K562 (cell line): ENCODE data around the gene HOXD9. TPM values are rescaled to one million over a fixed set of nuclear protein-coding genes. Genes with fewer than 3 reads are reported as not detected.

Experiments
- ATAC-seq: fragments of 200-7000 bp; cut with Tn5 transposase; 3 replicates; pipeline ENCODE4 v1.9.1; 2020; ENCODE audit warnings: moderate library complexity
- BruUV-seq: library from RNA; stranded (reverse); fragments of 400-500 nt; replicated peaks from 2 replicates; lab custom pipeline; 2021; lab: Mats Ljungman, UMichigan
- CTCF ChIA-PET: fragments of 300-600 bp; formaldehyde crosslinking; extraction: SDS; loops from one replicate; lab custom pipeline; 2021; ENCODE audit warnings: low intra/inter-chr PET ratio; lab: Yijun Ruan, JAX
- POLR2A ChIA-PET: fragments of 300-600, 350-650 bp; sonication (Branson Sonifier 250); formaldehyde crosslinking; extraction: SDS; loops from one replicate; lab custom pipeline; 2021; ENCODE audit warnings: antibody characterized with exemption, inconsistent platforms; lab: Yijun Ruan, JAX
- DNase-seq, 4 experiments: peaks; one replicate each; pipeline versions ENCODE4 v3.0.0 to v3.0.0-alpha.2; 2011 to 2018; ENCODE audit warnings: low spot score in 3 of 4, mixed read lengths in 3 of 4; ENCODE audit errors: extremely low read depth in 1 of 4
- FAIRE-seq: peaks from 2 replicates; lab custom pipeline; 2011; peaks lifted over from hg19 to GRCh38; lab: Jason Lieb, UNC
- H2AFZ ChIP-seq: 2 replicates; pipeline ENCODE4 v1.6.0; 2011; ENCODE audit warnings: low read depth, low read length, control low read depth, inconsistent platforms
- H3K27ac ChIP-seq: fragments of 200-600 bp; 3 replicates; pipeline ENCODE4 v1.8.0; 2011; ENCODE audit warnings: low read depth, mild to moderate bottlenecking, control low read depth, inconsistent platforms, low read length, moderate library complexity, mixed read lengths; ENCODE audit errors: extremely low read depth
- H3K27me3 ChIP-seq, 2 experiments: fragments of 300-600 bp in 1 of 2; 2 replicates in 1 of 2; 3 replicates in 1 of 2; pipeline versions ENCODE4 v1.6.0 to v1.8.0; 2011; ENCODE audit warnings: inconsistent platforms in 2 of 2, low read length in 2 of 2, mild to moderate bottlenecking in 1 of 2, mixed read lengths in 1 of 2, moderate library complexity in 1 of 2; ENCODE audit not compliant: control insufficient read depth in 2 of 2, insufficient read depth in 2 of 2
- H3K36me3 ChIP-seq: fragments of 300-600 bp; 3 replicates; pipeline ENCODE4 v1.8.0; 2011; ENCODE audit warnings: mild to moderate bottlenecking, low read length, inconsistent platforms; ENCODE audit not compliant: control insufficient read depth, insufficient read depth
- H3K4me1 ChIP-seq, 2 experiments: fragments of 200-600 bp in 1 of 2; replicated peaks in 1 of 2; 2 replicates in 1 of 2; 3 replicates in 1 of 2; pipeline versions ENCODE4 v1.5.1 to v1.8.0; 2011; ENCODE audit warnings: inconsistent platforms in 2 of 2, low read length in 2 of 2, mild to moderate bottlenecking in 1 of 2, mixed read lengths in 1 of 2, moderate library complexity in 1 of 2; ENCODE audit not compliant: control insufficient read depth in 2 of 2, insufficient read depth in 2 of 2
- H3K4me2 ChIP-seq: 2 replicates; pipeline ENCODE4 v1.6.1; 2011; ENCODE audit warnings: low read length, control low read depth, inconsistent platforms, mixed read lengths; ENCODE audit not compliant: insufficient read depth
- H3K4me3 ChIP-seq: fragments of 200-600 bp; sonication (generic), shearing (Covaris generic); 2 replicates; pipeline ENCODE4 v1.5.1; 2016; ENCODE audit warnings: control low read depth, inconsistent platforms
- H3K79me2 ChIP-seq: fragments of 200-600 bp; 3 replicates; pipeline ENCODE4 v1.8.0; 2011; ENCODE audit warnings: low read length, inconsistent platforms; ENCODE audit not compliant: control insufficient read depth, insufficient read depth
- H3K9ac ChIP-seq, 2 experiments: 2 replicates each; pipeline versions ENCODE4 v1.6.0 to v1.6.1; 2011; ENCODE audit warnings: low read depth in 2 of 2, low read length in 2 of 2, control low read depth in 1 of 2, inconsistent platforms in 1 of 2, mild to moderate bottlenecking in 1 of 2, mixed read lengths in 1 of 2; ENCODE audit not compliant: insufficient read depth in 1 of 2
- H3K9me1 ChIP-seq: one replicate; pipeline ENCODE4 v1.6.0; 2011; ENCODE audit warnings: inconsistent platforms, mild to moderate bottlenecking, low read length, moderate library complexity; ENCODE audit not compliant: control insufficient read depth, insufficient read depth
- H3K9me3 ChIP-seq: replicated peaks from 2 replicates; pipeline ENCODE4 v1.5.1; 2011; ENCODE audit warnings: low read depth, low read length, inconsistent platforms; ENCODE audit not compliant: control insufficient read depth, insufficient read depth
- H4K20me1 ChIP-seq: replicated peaks from 2 replicates; pipeline ENCODE4 v1.6.1; 2011; ENCODE audit warnings: low read length, inconsistent platforms, mixed read lengths; ENCODE audit not compliant: control insufficient read depth, insufficient read depth
- ESRRB ChIP-seq: fragments of 250-450 bp; sonication (Bioruptor Pico); IDR thresholded peaks from 2 replicates; pipeline ENCODE4 v1.5.0; 2020; ENCODE audit warnings: mild to moderate bottlenecking, moderate library complexity, borderline replicate concordance
- NEUROD1 ChIP-seq: fragments of 150-350 bp; IDR thresholded peaks from 2 replicates; pipeline ENCODE4 v1.6.1; 2014; ENCODE audit warnings: borderline replicate concordance, low read length, low read depth; ENCODE audit not compliant: partially characterized antibody
- NR2F6 ChIP-seq: fragments of 450-650 bp; formaldehyde crosslinking; IDR thresholded peaks from 2 replicates; pipeline ENCODE4 v1.4.0; 2020; ENCODE audit warnings: mild to moderate bottlenecking
- WGBS: fragments of 100-300 bp; shearing (Covaris generic); methylation state at CpG from one replicate; pipeline ENCODE4 v1.1.6; 2016; ENCODE audit warnings: low coverage, mixed read lengths; ENCODE audit not compliant: insufficient coverage; ENCODE audit errors: missing lambda C conversion rate; 5-methylcytosine and 5-hydroxymethylcytosine counted together
- in situ Hi-C: fragments of 300-500 bp; cut with MboI; formaldehyde crosslinking; loops from 4 replicates; pipeline ENCODE4 v1.15.0; 2018; ENCODE audit warnings: inconsistent platforms, mixed read lengths
- intact Hi-C: fragments of 100-400 bp; cut with micrococcal nuclease; formaldehyde crosslinking; loops from 2 replicates; pipeline ENCODE4 v1.14.2; 2022
- polyA plus RNA-seq, 8 experiments: library from polyadenylated mRNA; depleted of rRNA in 4 of 8; stranded (reverse) in 5 of 8; unstranded in 3 of 8; fragments of >200 nt; fragmentation: Nextera tagmentation in 2 of 8; fragmentation: Illumina TruSeq in 1 of 8; extraction: Ambion mirVana in 2 of 8; extraction: Trizol in 1 of 8; gene quantifications; 2 replicates each; pipeline versions ENCODE4 v1.2.1 to v1.2.3, GENCODE V29; 2011 to 2014; ENCODE audit warnings: inconsistent platforms in 1 of 8, missing spikeins in 1 of 8
- total RNA-seq, 7 experiments: library from RNA; depleted of rRNA in 6 of 7; stranded (reverse); fragments of >200 nt in 6 of 7; fragmentation: Illumina TruSeq in 2 of 7; extraction: Trizol in 2 of 7; gene quantifications; 2 replicates each; pipeline versions ENCODE4 v1.2.1 to v1.2.3, GENCODE V29; 2011 to 2021; ENCODE audit warnings: low replicate concordance in 1 of 7
- TF ChIP-seq, protein P1 (sequence below): sonication (generic); formaldehyde crosslinking; IDR thresholded peaks from 2 replicates; pipeline ENCODE4 v1.8.1; 2023; ENCODE audit warnings: mild to moderate bottlenecking, missing genetic modification reagents
- TF ChIP-seq, protein P2 (sequence below): sonication (generic); formaldehyde crosslinking; IDR thresholded peaks from 2 replicates; pipeline ENCODE4 v1.8.1; 2023; ENCODE audit warnings: mild to moderate bottlenecking, missing genetic modification reagents
- TF ChIP-seq, protein P3 (sequence below): fragments of 250-450 bp; sonication (Bioruptor Pico); IDR thresholded peaks from 2 replicates; pipeline ENCODE4 v1.5.0; 2021

Gene HOXD9
- total and polyA plus RNA-seq, 9 of the 15 experiments (the other 6 are each of a cell fraction or from before 2014, with no cell fraction given) = not detected

DNA sequence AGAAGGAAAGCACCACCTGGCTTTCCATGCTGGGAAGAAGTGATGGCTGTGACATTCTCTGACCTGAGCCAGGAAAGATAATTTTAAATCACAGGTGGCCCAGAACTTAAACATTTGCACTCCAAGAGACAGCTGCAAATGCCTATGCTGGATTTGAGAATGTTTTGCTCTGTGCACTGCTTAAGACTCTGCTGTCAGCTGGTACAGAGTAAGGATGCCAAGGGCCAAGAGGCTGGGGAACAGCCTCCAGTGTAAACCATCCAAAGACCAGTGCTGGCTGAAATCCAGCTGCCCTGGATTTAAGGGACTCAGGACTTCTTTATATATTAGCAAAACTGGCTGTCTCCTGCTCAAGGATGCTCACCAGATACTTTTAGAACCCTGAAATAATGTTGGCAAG, 10.9 kb downstream of the HOXD9 start (continued):
- TF ChIP-seq, protein P1, sequence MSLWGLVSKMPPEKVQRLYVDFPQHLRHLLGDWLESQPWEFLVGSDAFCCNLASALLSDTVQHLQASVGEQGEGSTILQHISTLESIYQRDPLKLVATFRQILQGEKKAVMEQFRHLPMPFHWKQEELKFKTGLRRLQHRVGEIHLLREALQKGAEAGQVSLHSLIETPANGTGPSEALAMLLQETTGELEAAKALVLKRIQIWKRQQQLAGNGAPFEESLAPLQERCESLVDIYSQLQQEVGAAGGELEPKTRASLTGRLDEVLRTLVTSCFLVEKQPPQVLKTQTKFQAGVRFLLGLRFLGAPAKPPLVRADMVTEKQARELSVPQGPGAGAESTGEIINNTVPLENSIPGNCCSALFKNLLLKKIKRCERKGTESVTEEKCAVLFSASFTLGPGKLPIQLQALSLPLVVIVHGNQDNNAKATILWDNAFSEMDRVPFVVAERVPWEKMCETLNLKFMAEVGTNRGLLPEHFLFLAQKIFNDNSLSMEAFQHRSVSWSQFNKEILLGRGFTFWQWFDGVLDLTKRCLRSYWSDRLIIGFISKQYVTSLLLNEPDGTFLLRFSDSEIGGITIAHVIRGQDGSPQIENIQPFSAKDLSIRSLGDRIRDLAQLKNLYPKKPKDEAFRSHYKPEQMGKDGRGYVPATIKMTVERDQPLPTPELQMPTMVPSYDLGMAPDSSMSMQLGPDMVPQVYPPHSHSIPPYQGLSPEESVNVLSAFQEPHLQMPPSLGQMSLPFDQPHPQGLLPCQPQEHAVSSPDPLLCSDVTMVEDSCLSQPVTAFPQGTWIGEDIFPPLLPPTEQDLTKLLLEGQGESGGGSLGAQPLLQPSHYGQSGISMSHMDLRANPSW = no peak
- TF ChIP-seq, protein P2, sequence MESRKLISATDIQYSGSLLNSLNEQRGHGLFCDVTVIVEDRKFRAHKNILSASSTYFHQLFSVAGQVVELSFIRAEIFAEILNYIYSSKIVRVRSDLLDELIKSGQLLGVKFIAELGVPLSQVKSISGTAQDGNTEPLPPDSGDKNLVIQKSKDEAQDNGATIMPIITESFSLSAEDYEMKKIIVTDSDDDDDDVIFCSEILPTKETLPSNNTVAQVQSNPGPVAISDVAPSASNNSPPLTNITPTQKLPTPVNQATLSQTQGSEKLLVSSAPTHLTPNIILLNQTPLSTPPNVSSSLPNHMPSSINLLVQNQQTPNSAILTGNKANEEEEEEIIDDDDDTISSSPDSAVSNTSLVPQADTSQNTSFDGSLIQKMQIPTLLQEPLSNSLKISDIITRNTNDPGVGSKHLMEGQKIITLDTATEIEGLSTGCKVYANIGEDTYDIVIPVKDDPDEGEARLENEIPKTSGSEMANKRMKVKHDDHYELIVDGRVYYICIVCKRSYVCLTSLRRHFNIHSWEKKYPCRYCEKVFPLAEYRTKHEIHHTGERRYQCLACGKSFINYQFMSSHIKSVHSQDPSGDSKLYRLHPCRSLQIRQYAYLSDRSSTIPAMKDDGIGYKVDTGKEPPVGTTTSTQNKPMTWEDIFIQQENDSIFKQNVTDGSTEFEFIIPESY (CRISPR knock-in tag) = no peak

DNA sequence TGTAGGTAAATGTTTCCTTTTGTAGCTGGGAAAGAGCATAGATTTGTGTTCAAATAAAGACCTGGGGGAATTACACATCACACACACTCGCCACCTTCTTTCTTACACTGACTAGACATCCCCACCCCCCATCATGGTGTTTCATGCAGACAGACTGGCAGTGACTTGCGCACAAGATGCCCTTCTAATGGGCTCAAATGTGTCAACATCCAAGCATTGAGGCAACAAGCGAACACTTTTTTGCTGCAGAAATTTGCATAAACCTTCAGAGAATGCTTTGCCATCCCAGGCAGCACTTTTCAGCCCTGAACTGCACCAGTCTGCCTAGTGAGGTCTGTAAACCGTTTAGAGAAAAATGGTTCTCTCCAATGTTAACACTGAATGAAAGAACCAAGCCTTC, 11.5 kb downstream of the HOXD9 start:
- H3K4me3 ChIP-seq = no peak overlapping the region
- 0 out of 2 replicates have a peak, but pooled peaks cover 2% of the 10 kb centered on the region for H4K20me1 ChIP-seq
- no peak overlapping the region for H2AFZ ChIP-seq
- no peaks in the 10 kb centered on the region for H3K9me1 ChIP-seq
- H3K36me3 ChIP-seq = no peaks in the 10 kb centered on the region
- no peak for DNase-seq
- no peak overlapping the region for H3K9ac ChIP-seq
- BruUV-seq = no TSS peak
- no peaks in the 10 kb centered on the region for H3K79me2 ChIP-seq
- H3K4me1 ChIP-seq = peaks cover 0 to 23% of the 10 kb centered on the region in 2 experiments; a peak in 2 of 5 replicates
- 0% methylated on average over 4 of the region's 4 CpGs for WGBS
- ChIA-PET CTCF (interaction anchor here (0.6 kb wide), 1 partner anchor 895 kb away, joined by 3 read pairs; no protein-coding TSS in a partner anchor), POLR2A (interaction anchor here (2.3 kb wide), 1 partner anchor 321 kb away, joined by 5 read pairs; no protein-coding TSS in a partner anchor)
- ATAC-seq = no peak
- H3K27ac ChIP-seq = no peak overlapping the region
- TF ChIP-seq NEUROD1 = no peak
- no peak for TF ChIP-seq ESRRB (CRISPR knock-in tag)
- TF ChIP-seq, protein P3, sequence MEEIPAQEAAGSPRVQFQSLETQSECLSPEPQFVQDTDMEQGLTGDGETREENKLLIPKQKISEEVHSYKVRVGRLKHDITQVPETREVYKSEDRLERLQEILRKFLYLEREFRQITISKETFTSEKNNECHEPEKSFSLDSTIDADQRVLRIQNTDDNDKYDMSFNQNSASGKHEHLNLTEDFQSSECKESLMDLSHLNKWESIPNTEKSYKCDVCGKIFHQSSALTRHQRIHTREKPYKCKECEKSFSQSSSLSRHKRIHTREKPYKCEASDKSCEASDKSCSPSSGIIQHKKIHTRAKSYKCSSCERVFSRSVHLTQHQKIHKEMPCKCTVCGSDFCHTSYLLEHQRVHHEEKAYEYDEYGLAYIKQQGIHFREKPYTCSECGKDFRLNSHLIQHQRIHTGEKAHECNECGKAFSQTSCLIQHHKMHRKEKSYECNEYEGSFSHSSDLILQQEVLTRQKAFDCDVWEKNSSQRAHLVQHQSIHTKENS (CRISPR knock-in tag) = no peak
- TF ChIP-seq NR2F6 (CRISPR knock-in tag) = no peak
- TF ChIP-seq, all 486 proteins: peak for 0
- Histone ChIP-seq H3K4me2 (no peak overlapping the region), H3K9me3 (no peaks in the 10 kb centered on the region), H3K27me3 (peaks cover 47 to 72% of the 10 kb centered on the region in 2 experiments)
- in situ Hi-C loops = loop anchor here (25.0 kb wide), 2 partner anchors 678 to 1628 kb away; no protein-coding TSS in a partner anchor
- intact Hi-C loops = no loop called here
- peak; percentile 26 for FAIRE-seq
